OCI-LY1 (cell line): ENCODE data around the gene KCTD19.

Experiments
- H2AFZ ChIP-seq: fragments of 200-600 bp; sonication (generic), shearing (Covaris generic); 2 replicates; pipeline ENCODE4 v1.6.0; 2014; ENCODE audit warnings: antibody characterized with exemption, mild to moderate bottlenecking, low read length
- H3F3A ChIP-seq: fragments of 200-600 bp; sonication (generic), shearing (Covaris generic); 2 replicates; pipeline ENCODE4 v1.6.0; 2014; ENCODE audit warnings: mild to moderate bottlenecking, antibody characterized with exemption, low read length, moderate library complexity; ENCODE audit not compliant: insufficient read depth
- H3K27ac ChIP-seq: fragments of 200-600 bp; sonication (generic); 2 replicates; pipeline ENCODE4 v1.5.1; 2014; ENCODE audit warnings: low read length, mixed run types, mild to moderate bottlenecking, low read depth; ENCODE audit not compliant: poor library complexity, severe bottlenecking
- H3K27me3 ChIP-seq: fragments of 200-600 bp; sonication (generic); 2 replicates; pipeline ENCODE4 v1.6.0; 2014; ENCODE audit warnings: antibody characterized with exemption, mild to moderate bottlenecking, low read length, moderate library complexity; ENCODE audit not compliant: insufficient read depth
- H3K36me3 ChIP-seq: fragments of 200-600 bp; sonication (generic); 2 replicates; pipeline ENCODE4 v1.6.1; 2014; ENCODE audit warnings: mild to moderate bottlenecking, antibody characterized with exemption, low read length, moderate library complexity, mixed read lengths; ENCODE audit not compliant: insufficient read depth
- H3K4me1 ChIP-seq: fragments of 200-600 bp; sonication (generic); 2 replicates; pipeline ENCODE4 v1.5.1; 2014; ENCODE audit warnings: mild to moderate bottlenecking, low read length, moderate library complexity; ENCODE audit not compliant: insufficient read depth, severe bottlenecking
- H3K4me2 ChIP-seq: fragments of 200-600 bp; sonication (generic), shearing (Covaris generic); 2 replicates; pipeline ENCODE4 v1.6.1; 2014; ENCODE audit warnings: low read length
- H3K4me3 ChIP-seq: fragments of 200-600 bp; sonication (generic); 2 replicates; pipeline ENCODE4 v1.5.1; 2014; ENCODE audit warnings: low read length, low read depth, mild to moderate bottlenecking, mixed read lengths; ENCODE audit not compliant: poor library complexity, severe bottlenecking
- H3K79me2 ChIP-seq: fragments of 200-600 bp; shearing (Covaris generic); 2 replicates; pipeline ENCODE4 v1.6.1; 2016; ENCODE audit warnings: mixed run types, low read length, mixed read lengths; ENCODE audit not compliant: insufficient read depth
- H3K9ac ChIP-seq: fragments of 200-600 bp; sonication (generic), shearing (Covaris generic); 2 replicates; pipeline ENCODE4 v1.6.1; 2014; ENCODE audit warnings: mild to moderate bottlenecking, low read length, mixed read lengths
- H3K9me2 ChIP-seq: fragments of 200-600 bp; sonication (generic), shearing (Covaris generic); 2 replicates; pipeline ENCODE4 v1.6.1; 2014; ENCODE audit warnings: low read depth, mild to moderate bottlenecking, low read length, mixed read lengths
- H3K9me3 ChIP-seq: fragments of 200-600 bp; shearing (Covaris generic); 2 replicates; pipeline ENCODE4 v1.6.1; 2014; ENCODE audit warnings: low read length, mixed read lengths
- H4K20me1 ChIP-seq: fragments of 200-600 bp; sonication (generic), shearing (Covaris generic); 2 replicates; pipeline ENCODE4 v1.6.0; 2016; ENCODE audit warnings: mild to moderate bottlenecking, low read length; ENCODE audit not compliant: insufficient read depth
- EZH2 ChIP-seq: fragments of 200-600 bp; sonication (generic), shearing (Covaris generic); IDR thresholded peaks from 2 replicates; pipeline ENCODE4 v1.8.0; 2017; ENCODE audit warnings: borderline replicate concordance, mixed run types, mild to moderate bottlenecking, antibody characterized with exemption, low read length, moderate library complexity, mixed read lengths
- TF ChIP-seq, protein P1 (sequence below): fragments of 200-600 bp; sonication (generic), shearing (Covaris generic); IDR thresholded peaks from 2 replicates; pipeline ENCODE4 v1.5.1; 2017; ENCODE audit warnings: mild to moderate bottlenecking, antibody characterized with exemption, low read length, moderate library complexity, mixed read lengths

KCTD19 gene

DNA sequence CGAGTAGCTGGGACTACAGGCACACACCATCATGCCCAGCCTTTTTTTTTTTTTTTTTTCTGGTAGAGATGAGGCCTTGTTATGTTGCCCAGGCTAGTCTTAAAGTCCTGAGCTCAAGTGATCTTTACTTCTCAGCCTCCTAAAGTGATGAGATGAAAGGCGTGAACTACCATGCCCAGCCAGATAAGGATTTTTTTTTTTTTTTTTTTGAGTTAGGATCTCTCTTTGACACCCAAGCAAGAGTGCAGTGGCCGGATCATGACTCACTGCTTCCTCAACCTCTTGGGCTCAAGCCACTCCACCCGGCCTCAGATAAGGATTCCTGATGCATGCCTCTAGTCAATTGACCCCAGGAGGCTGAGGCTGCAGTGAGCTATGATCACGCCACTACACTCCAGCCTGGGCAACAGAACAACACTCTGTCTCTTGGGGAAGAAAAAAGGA lies 58.4 kb downstream of the KCTD19 start:
- Histone ChIP-seq H3K4me3 (no peak overlapping the region), H3K9me3 (no peaks in the 10 kb centered on the region), H3F3A (no peaks in the 10 kb centered on the region), H3K4me2 (no peak overlapping the region), H3K27me3 (0 out of 2 replicates have a peak, but pooled peaks cover 5% of the 10 kb centered on the region), H3K79me2 (no peaks in the 10 kb centered on the region), H3K4me1 (no peaks in the 10 kb centered on the region), H3K27ac (no peak overlapping the region), H3K9me2 (no peaks in the 10 kb centered on the region), H4K20me1 (no peaks in the 10 kb centered on the region), H3K36me3 (no peaks in the 10 kb centered on the region), H2AFZ (no peak overlapping the region), H3K9ac (no peak overlapping the region)
- no peak for TF ChIP-seq EZH2
- TF ChIP-seq, protein P1, sequence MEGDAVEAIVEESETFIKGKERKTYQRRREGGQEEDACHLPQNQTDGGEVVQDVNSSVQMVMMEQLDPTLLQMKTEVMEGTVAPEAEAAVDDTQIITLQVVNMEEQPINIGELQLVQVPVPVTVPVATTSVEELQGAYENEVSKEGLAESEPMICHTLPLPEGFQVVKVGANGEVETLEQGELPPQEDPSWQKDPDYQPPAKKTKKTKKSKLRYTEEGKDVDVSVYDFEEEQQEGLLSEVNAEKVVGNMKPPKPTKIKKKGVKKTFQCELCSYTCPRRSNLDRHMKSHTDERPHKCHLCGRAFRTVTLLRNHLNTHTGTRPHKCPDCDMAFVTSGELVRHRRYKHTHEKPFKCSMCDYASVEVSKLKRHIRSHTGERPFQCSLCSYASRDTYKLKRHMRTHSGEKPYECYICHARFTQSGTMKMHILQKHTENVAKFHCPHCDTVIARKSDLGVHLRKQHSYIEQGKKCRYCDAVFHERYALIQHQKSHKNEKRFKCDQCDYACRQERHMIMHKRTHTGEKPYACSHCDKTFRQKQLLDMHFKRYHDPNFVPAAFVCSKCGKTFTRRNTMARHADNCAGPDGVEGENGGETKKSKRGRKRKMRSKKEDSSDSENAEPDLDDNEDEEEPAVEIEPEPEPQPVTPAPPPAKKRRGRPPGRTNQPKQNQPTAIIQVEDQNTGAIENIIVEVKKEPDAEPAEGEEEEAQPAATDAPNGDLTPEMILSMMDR: no peak

DNA sequence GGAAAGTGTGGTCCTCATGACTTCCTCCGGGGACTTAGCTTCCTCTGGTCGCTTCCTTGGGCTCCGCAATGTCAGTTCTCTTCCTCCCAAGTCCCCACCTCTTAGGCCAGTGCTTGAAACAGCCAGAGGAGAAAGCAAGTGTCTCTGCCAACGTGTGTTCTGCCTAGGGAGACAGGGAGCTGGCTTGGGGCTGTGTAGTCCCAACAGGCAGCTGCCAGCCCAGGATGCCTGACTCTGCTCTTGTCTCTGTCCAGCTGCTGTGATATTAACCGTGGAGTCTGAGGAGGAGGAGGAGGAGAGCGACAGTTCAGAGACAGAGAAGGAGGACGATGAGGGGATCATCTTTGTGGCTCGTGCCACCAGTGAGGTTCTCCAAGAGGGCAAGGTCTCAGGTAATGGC lies 60.7 kb downstream of the KCTD19 start:
- no peak overlapping the region for H3K27ac ChIP-seq
- H3K27me3 ChIP-seq: 0 out of 2 replicates have a peak, but pooled peaks cover 5% of the 10 kb centered on the region
- no peaks in the 10 kb centered on the region for H4K20me1 ChIP-seq
- H3K79me2 ChIP-seq: no peaks in the 10 kb centered on the region
- no peaks in the 10 kb centered on the region for H3K36me3 ChIP-seq
- no peak overlapping the region for H2AFZ ChIP-seq
- H3K9me2 ChIP-seq: no peaks in the 10 kb centered on the region
- no peaks in the 10 kb centered on the region for H3K4me1 ChIP-seq
- H3F3A ChIP-seq: no peaks in the 10 kb centered on the region
- no peak overlapping the region for H3K4me2 ChIP-seq
- no peak overlapping the region for H3K4me3 ChIP-seq
- no peaks in the 10 kb centered on the region for H3K9me3 ChIP-seq
- no peak overlapping the region for H3K9ac ChIP-seq
- TF ChIP-seq, protein P1: no peak
- no peak for TF ChIP-seq EZH2

DNA sequence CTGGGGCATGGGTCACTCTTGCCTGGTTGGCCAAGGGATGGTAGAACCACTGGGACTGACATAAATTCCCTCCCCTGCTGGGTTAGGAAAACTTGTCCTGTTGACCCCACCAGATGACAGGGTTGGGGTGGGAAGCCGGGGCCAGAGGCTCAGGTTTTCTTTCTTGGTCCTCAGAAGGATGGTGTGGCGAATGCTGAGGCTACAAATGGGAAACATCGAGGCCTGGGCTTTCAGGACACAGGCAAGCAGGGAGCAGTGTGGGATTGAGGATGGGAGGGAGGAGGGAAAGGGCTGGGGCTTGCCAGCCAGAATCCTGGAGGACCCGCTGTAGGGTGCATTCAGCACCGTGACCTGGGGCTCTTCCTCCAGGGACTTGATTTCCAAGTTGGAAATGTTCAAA lies 61.7 kb downstream of the KCTD19 start:
- Histone ChIP-seq H3K4me1 (no peaks in the 10 kb centered on the region), H3K27me3 (0 out of 2 replicates have a peak, but pooled peaks cover 5% of the 10 kb centered on the region), H3K4me3 (no peak overlapping the region), H3K9me3 (no peaks in the 10 kb centered on the region), H3K27ac (no peak overlapping the region), H3K79me2 (no peaks in the 10 kb centered on the region), H3K4me2 (no peak overlapping the region), H4K20me1 (no peaks in the 10 kb centered on the region), H3K9me2 (no peaks in the 10 kb centered on the region), H3K9ac (no peak overlapping the region), H3F3A (no peaks in the 10 kb centered on the region), H3K36me3 (no peaks in the 10 kb centered on the region), H2AFZ (no peak overlapping the region)
- TF ChIP-seq, protein P1: no peak
- no peak for TF ChIP-seq EZH2
